ENCODE measurements around the gene ZNF621. TPM values are rescaled to one million over a fixed set of nuclear protein-coding genes. Genes with fewer than 3 reads are reported as not detected.

ZNF621 gene
- total RNA-seq (10.9 and 17.3 TPM in 2 replicates), polyA plus RNA-seq (6.9 and 12.9 TPM in 2 replicates)

GRCh38 chr3:40524568-40525285, at the start of gene ZNF621:
TSS of gene ZNF621 (plus strand) at chr3:40524960. CDS start at chr3:40525841, 881 bp downstream.
- no peaks in the 10 kb centered on the region for H3K9me3 ChIP-seq (ENCODE audit: low read depth)
- no peak for TF ChIP-seq CTCF (IDR thresholded peaks at IDR 0.05; ENCODE audit: low read depth, low read length)
- H3K4me3 ChIP-seq: peak within 1 kb of the TSS; percentile 69
- no peaks in the 10 kb centered on the region for H3K27me3 ChIP-seq
- H3K4me1 ChIP-seq (ENCODE audit: low read depth): peaks cover 4% of the 10 kb centered on the region
- peaks cover 12% of the 10 kb centered on the region for H3K36me3 ChIP-seq
- DNase-seq (ENCODE audit: low read depth in 1 of 2, low spot score in 1 of 2): peak; percentile 93
- H3K27ac ChIP-seq: peak within 1 kb of the TSS; percentile 76

GRCh38 chr3:40476478-40477470, 48.0 kb upstream of the ZNF621 start, which contains the start of gene ZNF619:
TSS of gene ZNF619 (plus strand) at chr3:40477122. CDS start at chr3:40477980, 858 bp downstream.
- no peaks in the 10 kb centered on the region for H3K4me1 ChIP-seq (ENCODE audit: low read depth)
- H3K27me3 ChIP-seq: no peaks in the 10 kb centered on the region
- peak in 1 of 2 donors; percentile 80 for DNase-seq (ENCODE audit: low read depth in 1 of 2, low spot score in 1 of 2)
- no peaks in the 10 kb centered on the region for H3K9me3 ChIP-seq (ENCODE audit: low read depth)
- H3K4me3 ChIP-seq: no peak within 1 kb of the TSS
- H3K27ac ChIP-seq: no peak within 1 kb of the TSS
- no peaks in the 10 kb centered on the region for H3K36me3 ChIP-seq
- TF ChIP-seq CTCF (IDR thresholded peaks at IDR 0.05; ENCODE audit: low read depth, low read length): no peak

GRCh38 chr3:40477666-40478065, 47.1 kb upstream of the ZNF621 start:
- TF ChIP-seq CTCF (IDR thresholded peaks at IDR 0.05; ENCODE audit: low read depth, low read length): no peak
- Histone ChIP-seq H3K4me1 (ENCODE audit: low read depth) (no peaks in the 10 kb centered on the region), H3K9me3 (ENCODE audit: low read depth) (no peaks in the 10 kb centered on the region), H3K36me3 (no peaks in the 10 kb centered on the region), H3K4me3 (no peak overlapping the region), H3K27ac (no peak overlapping the region), H3K27me3 (no peaks in the 10 kb centered on the region)
- no peak for DNase-seq (ENCODE audit: low read depth in 1 of 2, low spot score in 1 of 2)

GRCh38 chr3:40487172-40487571, 37.6 kb upstream of the ZNF621 start:
- H3K27me3 ChIP-seq: no peaks in the 10 kb centered on the region
- DNase-seq (ENCODE audit: low read depth in 1 of 2, low spot score in 1 of 2): no peak

More at GRCh38 chr3:40487172-40487571, 37.6 kb upstream of the ZNF621 start:
- H3K4me3 ChIP-seq: no peak overlapping the region
- no peaks in the 10 kb centered on the region for H3K9me3 ChIP-seq (ENCODE audit: low read depth)
- no peaks in the 10 kb centered on the region for H3K36me3 ChIP-seq
- H3K27ac ChIP-seq: no peak overlapping the region
- no peaks in the 10 kb centered on the region for H3K4me1 ChIP-seq (ENCODE audit: low read depth)
- TF ChIP-seq CTCF (IDR thresholded peaks at IDR 0.05; ENCODE audit: low read depth, low read length): no peak

All from cardiac muscle cell (in vitro differentiated cells and primary cell).